ENCODE data around the gene RCAN3.
A peak's percentile ranks its signal among the peaks of the same experiment; 100 is the strongest.

RCAN3 gene

GRCh38 chr1:24506691-24507381 is 4.2 kb downstream of the RCAN3 start:
- Histone ChIP-seq H3K4me3 (ENCODE audit: low read depth, low read length) (no peak overlapping the region), H3K4me1 (ENCODE audit: control insufficient read depth, insufficient read depth, low read length) (0 out of 2 replicates have a peak, but pooled peaks cover 3% of the 10 kb centered on the region), H3K36me3 (ENCODE audit: control insufficient read depth in 2 of 2, insufficient read depth in 1 of 2, low read length in 2 of 2) (no peaks in the 10 kb centered on the region), H3K9me3 (ENCODE audit: control insufficient read depth, insufficient read depth, low read depth, low read length) (no peaks in the 10 kb centered on the region), H3K27ac (ENCODE audit: extremely low read depth, low read depth, low read length) (no peak overlapping the region)
- POLR2A ChIA-PET: interaction anchor here (1.1 kb wide), 1 partner anchor 10 kb away, joined by 4 read pairs; no protein-coding TSS in a partner anchor
- CTCF ChIA-PET: interaction anchor here (1.2 to 1.4 kb wide), 3 partner anchors 35 to 91 kb away, joined by 3 to 4 read pairs (median 3); partner anchors contain the start of gene NIPAL3
- TF ChIP-seq, protein P1, sequence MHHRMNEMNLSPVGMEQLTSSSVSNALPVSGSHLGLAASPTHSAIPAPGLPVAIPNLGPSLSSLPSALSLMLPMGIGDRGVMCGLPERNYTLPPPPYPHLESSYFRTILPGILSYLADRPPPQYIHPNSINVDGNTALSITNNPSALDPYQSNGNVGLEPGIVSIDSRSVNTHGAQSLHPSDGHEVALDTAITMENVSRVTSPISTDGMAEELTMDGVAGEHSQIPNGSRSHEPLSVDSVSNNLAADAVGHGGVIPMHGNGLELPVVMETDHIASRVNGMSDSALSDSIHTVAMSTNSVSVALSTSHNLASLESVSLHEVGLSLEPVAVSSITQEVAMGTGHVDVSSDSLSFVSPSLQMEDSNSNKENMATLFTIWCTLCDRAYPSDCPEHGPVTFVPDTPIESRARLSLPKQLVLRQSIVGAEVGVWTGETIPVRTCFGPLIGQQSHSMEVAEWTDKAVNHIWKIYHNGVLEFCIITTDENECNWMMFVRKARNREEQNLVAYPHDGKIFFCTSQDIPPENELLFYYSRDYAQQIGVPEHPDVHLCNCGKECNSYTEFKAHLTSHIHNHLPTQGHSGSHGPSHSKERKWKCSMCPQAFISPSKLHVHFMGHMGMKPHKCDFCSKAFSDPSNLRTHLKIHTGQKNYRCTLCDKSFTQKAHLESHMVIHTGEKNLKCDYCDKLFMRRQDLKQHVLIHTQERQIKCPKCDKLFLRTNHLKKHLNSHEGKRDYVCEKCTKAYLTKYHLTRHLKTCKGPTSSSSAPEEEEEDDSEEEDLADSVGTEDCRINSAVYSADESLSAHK (tag by site-specific recombination; IDR thresholded peaks at IDR 0.05): peak; percentile 29
- TF ChIP-seq MYNN (tag by site-specific recombination; IDR thresholded peaks at IDR 0.05; ENCODE audit: borderline replicate concordance) (no peak), ZNF600 (tag by site-specific recombination; IDR thresholded peaks at IDR 0.05) (no peak), ZSCAN5A (tag by site-specific recombination; IDR thresholded peaks at IDR 0.05) (no peak), INSM2 (tag by site-specific recombination; IDR thresholded peaks at IDR 0.05) (no peak)

- TF ChIP-seq MEIS1 (CRISPR knock-in tag; IDR thresholded peaks at IDR 0.05; ENCODE audit: borderline replicate concordance): no peak
- TF ChIP-seq KLF16 (tag by site-specific recombination; IDR thresholded peaks at IDR 0.05): no peak
- TF ChIP-seq ZNF701 (tag by site-specific recombination; IDR thresholded peaks at IDR 0.05): no peak
- TF ChIP-seq SCRT2 (tag by site-specific recombination; IDR thresholded peaks at IDR 0.05): no peak
- no peak for TF ChIP-seq SP2 (tag by site-specific recombination; IDR thresholded peaks at IDR 0.05)
- no peak for TF ChIP-seq ZNF596 (tag by site-specific recombination; IDR thresholded peaks at IDR 0.05)
- CTCF ChIA-PET: interaction anchor here (1.3 kb wide), 1 partner anchor 91 kb away, joined by 4 read pairs; the partner anchor contains the start of gene NIPAL3
- H3K9me3 ChIP-seq (ENCODE audit: control insufficient read depth, insufficient read depth, low read depth, low read length): no peaks in the 10 kb centered on the region
- H3K4me1 ChIP-seq (ENCODE audit: control insufficient read depth, insufficient read depth, low read length): 0 out of 2 replicates have a peak, but pooled peaks cover 3% of the 10 kb centered on the region
- no peak overlapping the region for H3K27ac ChIP-seq (ENCODE audit: extremely low read depth, low read depth, low read length)
- POLR2A ChIA-PET: no interaction called here
- no peaks in the 10 kb centered on the region for H3K36me3 ChIP-seq (ENCODE audit: control insufficient read depth in 2 of 2, insufficient read depth in 1 of 2, low read length in 2 of 2)
- no peak overlapping the region for H3K4me3 ChIP-seq (ENCODE audit: low read depth, low read length)
Measured at GRCh38 chr1:24507405-24507804, 4.8 kb downstream of the RCAN3 start.

DNA sequence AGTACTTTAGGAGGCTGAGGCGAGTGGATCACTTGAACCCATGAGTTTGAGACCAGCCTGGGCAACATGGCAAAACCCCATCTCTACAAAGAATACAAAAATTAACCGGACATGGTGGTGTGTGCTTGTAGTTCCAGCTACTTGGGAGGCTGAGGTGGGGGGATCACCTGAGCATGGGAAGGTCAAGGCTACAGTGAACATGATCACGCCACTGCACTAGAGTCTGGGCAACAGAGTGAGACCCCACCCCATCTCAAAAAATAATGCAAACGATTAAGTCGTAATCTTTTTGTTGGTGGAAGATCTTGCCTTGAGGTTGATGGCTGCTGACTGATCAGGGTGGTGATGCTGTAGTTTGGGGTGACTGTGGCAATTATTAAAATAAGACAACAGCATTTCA is 6.3 kb downstream of the RCAN3 start:
- no peaks in the 10 kb centered on the region for H3K36me3 ChIP-seq (ENCODE audit: control insufficient read depth in 2 of 2, insufficient read depth in 1 of 2, low read length in 2 of 2)
- no peaks in the 10 kb centered on the region for H3K4me1 ChIP-seq (ENCODE audit: control insufficient read depth, insufficient read depth, low read length)
- POLR2A ChIA-PET: no interaction called here
- H3K4me3 ChIP-seq (ENCODE audit: low read depth, low read length): no peak overlapping the region
- TF ChIP-seq SCRT1 (tag by site-specific recombination; IDR thresholded peaks at IDR 0.05; ENCODE audit: borderline replicate concordance): no peak
- no peak for TF ChIP-seq ZNF423 (tag by site-specific recombination; IDR thresholded peaks at IDR 0.05)
- no peak for TF ChIP-seq ZNF626 (tag by site-specific recombination; IDR thresholded peaks at IDR 0.05)
- no peak for TF ChIP-seq ZNF175 (tag by site-specific recombination; IDR thresholded peaks at IDR 0.05)
- peak; percentile 73 for TF ChIP-seq ZNF121 (tag by site-specific recombination; IDR thresholded peaks at IDR 0.05)
- TF ChIP-seq, protein P1 (tag by site-specific recombination; IDR thresholded peaks at IDR 0.05): no peak
- no peak for TF ChIP-seq ZNF266 (tag by site-specific recombination; IDR thresholded peaks at IDR 0.05; ENCODE audit: low read depth)
- no peak for TF ChIP-seq ZNF548 (tag by site-specific recombination; IDR thresholded peaks at IDR 0.05)
- no peak for TF ChIP-seq ZNF112 (tag by site-specific recombination; IDR thresholded peaks at IDR 0.05)
- no peaks in the 10 kb centered on the region for H3K9me3 ChIP-seq (ENCODE audit: control insufficient read depth, insufficient read depth, low read depth, low read length)
- CTCF ChIA-PET: no interaction called here
- no peak overlapping the region for H3K27ac ChIP-seq (ENCODE audit: extremely low read depth, low read depth, low read length)

Data from HEK293 (cell line).